ENCODE results near the gene MAD2L2.

- TF ChIP-seq POLR2A (IDR thresholded peaks at IDR 0.05) = no peak
- no peak for TF ChIP-seq CTCF (IDR thresholded peaks at IDR 0.05)
- TF ChIP-seq EP300 (IDR thresholded peaks at IDR 0.05) = no peak
Observed at GRCh38 chr1:11706292-11706691, 25.3 kb upstream of the MAD2L2 start.

All from upper lobe of left lung (tissue), 4 donors.